ENCODE data around the gene ZSWIM2.
"Not testable (repeated sequence)": the region's sequence is repeated elsewhere in the genome, so short reads cannot be mapped to it uniquely, and the experiment has no call there.

The ZSWIM2 gene

DNA sequence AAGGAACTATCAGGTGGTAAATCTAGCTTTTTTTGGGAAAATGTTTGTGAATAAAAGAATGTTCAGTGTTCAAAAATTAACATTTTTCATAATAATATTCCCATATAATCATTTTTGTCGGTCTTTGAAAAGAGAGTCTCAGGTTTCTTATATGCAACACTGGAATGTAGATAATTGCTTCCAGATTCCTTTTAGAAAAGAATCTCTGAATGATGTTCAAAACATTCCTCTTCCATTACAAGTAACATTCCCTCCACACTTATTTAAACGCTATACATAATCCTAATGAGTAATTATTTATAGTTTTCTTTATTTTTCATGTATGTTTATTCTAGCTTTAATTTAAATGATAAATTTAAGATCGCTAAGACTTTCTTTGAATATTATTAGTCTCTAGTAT is 7.0 kb downstream of the ZSWIM2 start:
- DNase-seq (ENCODE audit: low read depth) = peak; percentile 31

GRCh38 chr2:186835628-186836027 is 13.3 kb downstream of the ZSWIM2 start:
- no peak for DNase-seq (ENCODE audit: low read depth)

DNA sequence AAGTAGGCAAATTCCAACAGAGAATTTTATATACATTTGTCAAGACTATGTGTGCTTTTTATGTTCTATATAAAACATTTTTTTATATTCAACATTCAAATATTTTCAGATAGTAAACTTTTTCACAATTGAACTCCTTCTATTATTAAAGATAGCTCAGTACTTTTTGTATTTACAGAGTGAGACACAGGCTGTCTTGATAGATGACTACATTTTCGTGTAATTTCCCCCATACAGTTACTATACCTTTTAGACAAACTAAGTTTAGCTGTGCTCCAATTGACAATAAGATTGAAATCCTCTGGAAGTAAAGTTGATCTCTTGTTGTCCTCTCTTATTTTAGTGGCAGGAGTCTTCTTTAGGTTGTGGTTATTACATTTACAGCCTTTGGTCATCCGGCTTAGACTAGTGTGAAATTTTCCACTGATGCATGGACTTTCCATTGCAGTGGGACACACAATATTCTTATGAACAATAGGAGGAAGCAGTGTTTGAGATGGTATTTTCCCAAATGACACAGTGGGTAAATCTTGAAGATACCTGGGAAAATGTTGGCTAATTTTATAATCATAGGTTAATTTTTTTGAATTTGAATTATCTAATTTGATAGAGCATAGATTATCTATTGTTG is 21.0 kb downstream of the ZSWIM2 start:
- no peak for DNase-seq (ENCODE audit: low read depth)

DNA sequence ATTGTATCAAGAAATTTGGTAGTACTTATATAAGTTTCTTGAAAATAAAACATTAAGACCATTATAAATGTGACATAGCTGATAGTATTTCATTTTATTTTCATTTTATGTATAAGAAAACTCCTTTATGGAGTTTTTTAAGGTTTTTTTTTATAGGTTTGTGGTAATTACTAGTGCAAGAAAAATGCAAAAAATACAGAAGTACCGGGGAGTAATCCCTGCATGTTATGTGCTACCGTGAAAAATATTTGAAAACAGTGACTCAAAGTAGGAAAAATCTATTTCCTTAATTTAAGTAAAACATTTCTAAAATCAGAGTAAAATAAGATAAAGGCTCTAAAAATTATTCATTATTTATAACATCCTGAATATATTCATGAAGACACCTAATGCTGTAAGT is 21.6 kb downstream of the ZSWIM2 start:
- no peak for DNase-seq (ENCODE audit: low read depth)

GRCh38 chr2:186822323-186822722 is 26.6 kb downstream of the ZSWIM2 start:
- DNase-seq (ENCODE audit: low read depth) = no peak

- DNase-seq (ENCODE audit: low read depth) = no peak
Observed at GRCh38 chr2:186820303-186820702, 28.7 kb downstream of the ZSWIM2 start.

GRCh38 chr2:186811760-186812159 is 37.2 kb downstream of the ZSWIM2 start:
- not testable (repeated sequence) for DNase-seq (ENCODE audit: low read depth)

DNA sequence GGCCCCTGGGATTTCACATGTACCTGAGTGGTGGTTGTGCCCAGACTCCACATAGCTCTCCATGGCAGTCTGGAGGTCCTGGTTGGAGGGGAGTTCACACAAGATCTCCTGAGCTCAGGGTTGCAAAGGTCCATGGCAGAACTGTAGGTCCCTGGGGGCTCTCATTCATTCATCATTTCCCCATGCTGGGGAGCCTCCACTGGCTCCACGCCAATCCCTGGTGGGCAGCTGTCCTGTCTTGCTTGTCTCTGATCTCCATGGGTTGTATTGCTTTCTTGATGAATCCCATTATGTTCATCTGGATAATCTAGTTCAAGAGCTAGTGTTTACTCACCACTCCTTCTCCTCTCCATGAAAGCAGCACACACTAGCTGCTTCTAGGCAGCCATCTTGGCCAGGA is 42.4 kb downstream of the ZSWIM2 start:
- no peak for DNase-seq (ENCODE audit: low read depth)

DNA sequence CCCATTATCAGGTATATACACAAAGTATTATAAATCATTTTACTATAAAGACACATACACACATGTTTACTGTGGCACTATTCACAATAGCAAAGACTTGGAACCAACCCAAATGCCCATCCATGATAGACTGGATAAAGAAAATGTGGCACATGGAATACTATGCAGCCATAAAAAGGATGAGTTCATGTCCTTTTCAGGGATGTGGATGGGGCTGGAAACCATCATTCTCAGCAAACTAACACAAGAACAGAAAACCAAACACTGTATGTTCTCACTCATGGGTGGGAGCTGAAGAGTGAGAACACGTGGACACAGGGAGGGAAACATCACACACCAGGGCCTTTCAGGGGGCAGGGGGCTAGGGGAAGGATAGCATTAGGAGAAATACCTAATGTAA is 50.4 kb downstream of the ZSWIM2 start:
- DNase-seq (ENCODE audit: low read depth) = not testable (repeated sequence)

GRCh38 chr2:186784930-186785329 is 64.0 kb downstream of the ZSWIM2 start:
- no peak for DNase-seq (ENCODE audit: low read depth)

- DNase-seq (ENCODE audit: low read depth) = no peak
Observed at GRCh38 chr2:186783254-186783653, 65.7 kb downstream of the ZSWIM2 start.

- no peak for DNase-seq (ENCODE audit: low read depth)
Observed at GRCh38 chr2:186780701-186781316, 68.2 kb downstream of the ZSWIM2 start.
